Stimulated activated naive CD8-positive, alpha-beta T cell treated with anti-CD3 and anti-CD28 coated beads, Interleukin-15, amount 100 ng/mL, for 72 hours (primary cell): ENCODE data around the gene DCTPP1.

ENCODE experiments used
- ATAC-seq: fragments of 150-1000 bp; cut with Tn5 transposase; 2 replicates; pipeline ENCODE4 v1.10.0; 2021; ENCODE audit warnings: mild to moderate bottlenecking, moderate library complexity
- DNase-seq, 2 donors: peaks; one replicate each; pipeline ENCODE4 v3.0.0; 2021 to 2022
- H3K27ac Mint-ChIP-seq, 2 donors: one replicate each; pipeline ENCODE4 v1.8.0; 2022; ENCODE audit warnings: mild to moderate bottlenecking in 2 of 2, mixed read lengths in 2 of 2, moderate library complexity in 2 of 2
- H3K27me3 Mint-ChIP-seq: one replicate; pipeline ENCODE4 v1.8.0; 2022; ENCODE audit warnings: mixed read lengths
- H3K4me1 Mint-ChIP-seq: one replicate; pipeline ENCODE4 v1.8.0; 2022; ENCODE audit warnings: mild to moderate bottlenecking, mixed read lengths
- H3K4me3 Mint-ChIP-seq, 2 donors: one replicate each; pipeline ENCODE4 v1.8.0; 2022; ENCODE audit warnings: mild to moderate bottlenecking in 2 of 2, mixed read lengths in 2 of 2, moderate library complexity in 1 of 2
- H3K9me3 Mint-ChIP-seq, 2 donors: one replicate each; pipeline ENCODE4 v1.8.0; 2022; ENCODE audit warnings: mixed read lengths in 2 of 2

The DCTPP1 gene

GRCh38 chr16:30383521-30383920 is 46.3 kb downstream of the DCTPP1 start:
- no peaks in the 10 kb centered on the region for H3K9me3 Mint-ChIP-seq
- no peak for DNase-seq
- no peak for ATAC-seq
- peak overlapping the region; percentile 80 to 93 for H3K27ac Mint-ChIP-seq
- H3K4me1 Mint-ChIP-seq = peaks cover 51% of the 10 kb centered on the region
- H3K4me3 Mint-ChIP-seq = peak overlapping the region; percentile 89 to 91
- no peaks in the 10 kb centered on the region for H3K27me3 Mint-ChIP-seq

- peak within 1 kb of the TSS; percentile 88 to 93 for H3K27ac Mint-ChIP-seq
- DNase-seq (peak; percentile 68 to 82), ATAC-seq (peak; percentile 62)
- peaks cover 63% of the 10 kb centered on the region for H3K4me1 Mint-ChIP-seq
- H3K27me3 Mint-ChIP-seq = no peaks in the 10 kb centered on the region
- no peaks in the 10 kb centered on the region for H3K9me3 Mint-ChIP-seq
- peak within 1 kb of the TSS; percentile 89 to 91 for H3K4me3 Mint-ChIP-seq
These were observed 47.5 kb downstream of the DCTPP1 start, which contains the start of gene SEPTIN1 for GRCh38 chr16:30382111-30382881. SEPTIN1 (minus strand) TSS chr16:30382561; CDS start chr16:30382542, 19 bp downstream.

- no peaks in the 10 kb centered on the region for H3K9me3 Mint-ChIP-seq
- no peak for ATAC-seq
- H3K27ac Mint-ChIP-seq = peak overlapping the region; percentile 88 to 93
- peaks cover 72% of the 10 kb centered on the region for H3K4me1 Mint-ChIP-seq
- no peaks in the 10 kb centered on the region for H3K27me3 Mint-ChIP-seq
- peak in 1 of 2 donors; percentile 37 for DNase-seq
- peak overlapping the region; percentile 89 to 91 for H3K4me3 Mint-ChIP-seq
These were observed 48.4 kb downstream of the DCTPP1 start for GRCh38 chr16:30381291-30382041.

- no peak for ATAC-seq
- no peak for DNase-seq
- H3K4me3 Mint-ChIP-seq = peak overlapping the region; percentile 89 to 91
- no peaks in the 10 kb centered on the region for H3K27me3 Mint-ChIP-seq
- H3K9me3 Mint-ChIP-seq = no peaks in the 10 kb centered on the region
- H3K27ac Mint-ChIP-seq = no peak overlapping the region
- H3K4me1 Mint-ChIP-seq = peaks cover 77% of the 10 kb centered on the region
These were observed 49.0 kb downstream of the DCTPP1 start for GRCh38 chr16:30380803-30381208.

- Mint-ChIP-seq H3K9me3 (no peaks in the 10 kb centered on the region), H3K4me3 (peak overlapping the region; percentile 99 to 100), H3K4me1 (peaks cover 83% of the 10 kb centered on the region), H3K27ac (peak overlapping the region in 1 of 2 donors; percentile 20), H3K27me3 (no peaks in the 10 kb centered on the region)
- no peak for ATAC-seq
- no peak for DNase-seq
These were observed 49.6 kb downstream of the DCTPP1 start for GRCh38 chr16:30380072-30380802.

- Mint-ChIP-seq H3K4me3 (peak overlapping the region; percentile 99 to 100), H3K4me1 (peaks cover 85% of the 10 kb centered on the region), H3K27me3 (no peaks in the 10 kb centered on the region), H3K9me3 (no peaks in the 10 kb centered on the region), H3K27ac (peak overlapping the region; percentile 94 to 100)
- ATAC-seq (no peak), DNase-seq (no peak)
These were observed 50.6 kb downstream of the DCTPP1 start for GRCh38 chr16:30379158-30379783.

GRCh38 chr16:30378236-30379157 is 51.3 kb downstream of the DCTPP1 start:
- H3K4me1 Mint-ChIP-seq = peaks cover 80% of the 10 kb centered on the region
- H3K9me3 Mint-ChIP-seq = no peaks in the 10 kb centered on the region
- H3K27ac Mint-ChIP-seq = peak overlapping the region; percentile 100
- ATAC-seq (peak; percentile 89), DNase-seq (peak; percentile 99)
- peak overlapping the region; percentile 99 to 100 for H3K4me3 Mint-ChIP-seq
- no peaks in the 10 kb centered on the region for H3K27me3 Mint-ChIP-seq

- peak overlapping the region; percentile 99 to 100 for H3K4me3 Mint-ChIP-seq
- ATAC-seq (peak; percentile 70), DNase-seq (peak; percentile 86 to 94)
- no peaks in the 10 kb centered on the region for H3K9me3 Mint-ChIP-seq
- peaks cover 75% of the 10 kb centered on the region for H3K4me1 Mint-ChIP-seq
- H3K27ac Mint-ChIP-seq = peak overlapping the region; percentile 100
- no peaks in the 10 kb centered on the region for H3K27me3 Mint-ChIP-seq
These were observed 52.0 kb downstream of the DCTPP1 start for GRCh38 chr16:30377812-30378235.

GRCh38 chr16:30377050-30377811 is 52.6 kb downstream of the DCTPP1 start:
- ATAC-seq = peak; percentile 5

GRCh38 chr16:30376461-30376902 is 53.3 kb downstream of the DCTPP1 start:
- H3K9me3 Mint-ChIP-seq = no peaks in the 10 kb centered on the region
- DNase-seq (no peak), ATAC-seq (no peak)
- no peaks in the 10 kb centered on the region for H3K27me3 Mint-ChIP-seq
- peak overlapping the region in 1 of 2 donors; percentile 100 for H3K4me3 Mint-ChIP-seq
- H3K27ac Mint-ChIP-seq = peak overlapping the region; percentile 100
- H3K4me1 Mint-ChIP-seq = peaks cover 77% of the 10 kb centered on the region

More at GRCh38 chr16:30377050-30377811, 52.6 kb downstream of the DCTPP1 start:
- no peak for DNase-seq
- Mint-ChIP-seq H3K27me3 (no peaks in the 10 kb centered on the region), H3K9me3 (no peaks in the 10 kb centered on the region), H3K27ac (peak overlapping the region; percentile 100), H3K4me3 (peak overlapping the region; percentile 99 to 100), H3K4me1 (peaks cover 74% of the 10 kb centered on the region)

GRCh38 chr16:30375864-30376263 is 54.0 kb downstream of the DCTPP1 start:
- no peaks in the 10 kb centered on the region for H3K9me3 Mint-ChIP-seq
- H3K27me3 Mint-ChIP-seq = no peaks in the 10 kb centered on the region
- ATAC-seq = no peak
- peak overlapping the region in 1 of 2 donors; percentile 87 for H3K27ac Mint-ChIP-seq
- DNase-seq = no peak
- H3K4me3 Mint-ChIP-seq = peak overlapping the region in 1 of 2 donors; percentile 22
- H3K4me1 Mint-ChIP-seq = peaks cover 76% of the 10 kb centered on the region

- DNase-seq (no peak), ATAC-seq (no peak)
- H3K27me3 Mint-ChIP-seq = no peaks in the 10 kb centered on the region
- H3K27ac Mint-ChIP-seq = peak within 1 kb of the TSS in 1 of 2 donors; percentile 87
- no peaks in the 10 kb centered on the region for H3K9me3 Mint-ChIP-seq
- H3K4me1 Mint-ChIP-seq = peaks cover 63% of the 10 kb centered on the region
- H3K4me3 Mint-ChIP-seq = peak within 1 kb of the TSS in 1 of 2 donors; percentile 6
These were observed 55.3 kb downstream of the DCTPP1 start, which contains the start of gene MYL11 for GRCh38 chr16:30374538-30374937. MYL11 (plus strand) TSS chr16:30374802; CDS start chr16:30374858, 56 bp downstream.
